ENCODE results near the gene LIN7A.

DNA sequence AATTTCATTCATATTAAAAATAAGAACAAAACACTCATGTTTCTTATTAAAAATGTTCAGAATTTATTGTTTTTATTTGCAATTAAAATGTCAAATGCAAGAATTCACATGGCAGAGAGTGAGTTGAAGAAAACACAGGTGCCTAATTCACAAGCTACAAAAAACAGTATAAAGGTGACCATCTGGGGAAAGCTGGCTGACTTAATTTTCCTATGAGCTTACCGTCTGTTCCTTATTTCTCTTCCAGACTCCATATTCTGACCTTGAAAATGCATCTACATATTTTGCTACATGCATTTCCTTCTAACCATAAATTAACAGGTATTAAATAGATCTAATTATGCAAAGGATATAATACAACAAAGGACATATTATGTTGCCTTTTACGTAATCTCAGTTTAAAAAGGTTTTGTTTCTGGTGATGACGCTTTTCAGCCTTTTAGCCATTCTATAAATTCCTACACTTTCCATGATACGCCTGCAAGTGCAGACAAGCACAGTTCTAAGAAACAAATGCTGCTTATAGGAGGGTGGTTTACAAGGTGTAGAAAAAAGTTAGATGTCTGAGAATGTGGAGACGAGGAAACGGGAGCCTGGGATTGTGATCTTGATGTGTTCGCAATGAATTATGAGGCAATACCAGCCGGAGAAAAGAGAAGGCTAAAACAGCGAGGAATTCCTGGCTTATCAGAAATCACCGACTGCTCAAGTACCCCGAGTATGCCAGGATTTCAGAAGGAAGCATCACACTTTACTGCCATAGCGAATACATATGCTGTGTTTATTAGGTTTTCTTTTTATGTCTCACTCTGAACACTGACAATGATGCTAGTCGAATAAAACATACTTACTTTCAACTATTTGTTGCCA lies 24.6 kb downstream of the LIN7A start:
- TF ChIP-seq, protein P1, sequence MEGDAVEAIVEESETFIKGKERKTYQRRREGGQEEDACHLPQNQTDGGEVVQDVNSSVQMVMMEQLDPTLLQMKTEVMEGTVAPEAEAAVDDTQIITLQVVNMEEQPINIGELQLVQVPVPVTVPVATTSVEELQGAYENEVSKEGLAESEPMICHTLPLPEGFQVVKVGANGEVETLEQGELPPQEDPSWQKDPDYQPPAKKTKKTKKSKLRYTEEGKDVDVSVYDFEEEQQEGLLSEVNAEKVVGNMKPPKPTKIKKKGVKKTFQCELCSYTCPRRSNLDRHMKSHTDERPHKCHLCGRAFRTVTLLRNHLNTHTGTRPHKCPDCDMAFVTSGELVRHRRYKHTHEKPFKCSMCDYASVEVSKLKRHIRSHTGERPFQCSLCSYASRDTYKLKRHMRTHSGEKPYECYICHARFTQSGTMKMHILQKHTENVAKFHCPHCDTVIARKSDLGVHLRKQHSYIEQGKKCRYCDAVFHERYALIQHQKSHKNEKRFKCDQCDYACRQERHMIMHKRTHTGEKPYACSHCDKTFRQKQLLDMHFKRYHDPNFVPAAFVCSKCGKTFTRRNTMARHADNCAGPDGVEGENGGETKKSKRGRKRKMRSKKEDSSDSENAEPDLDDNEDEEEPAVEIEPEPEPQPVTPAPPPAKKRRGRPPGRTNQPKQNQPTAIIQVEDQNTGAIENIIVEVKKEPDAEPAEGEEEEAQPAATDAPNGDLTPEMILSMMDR (IDR thresholded peaks at IDR 0.05): no peak
- TF ChIP-seq POLR2A (IDR thresholded peaks at IDR 0.05) (no peak), EP300 (IDR thresholded peaks at IDR 0.05) (no peak), POLR2AphosphoS5 (IDR thresholded peaks at IDR 0.05) (no peak)

Measured in upper lobe of left lung (tissue), 4 donors.